GM19452 (cell line): Measurements from ENCODE around the gene POLR1G.
A peak's percentile ranks its signal among the peaks of the same experiment; 100 is the strongest.

Source experiments
- ATAC-seq: cut with Tn5 transposase; IDR thresholded peaks from one replicate; pipeline ENCODE4 v1.9.1; 2021; ENCODE audit not compliant: unreplicated experiment

POLR1G gene

GRCh38 chr19:45443462-45444317 lies 37.2 kb downstream of the POLR1G start:
- no peak for ATAC-seq

GRCh38 chr19:45444318-45445041 lies 38.0 kb downstream of the POLR1G start:
- peak; percentile 48 for ATAC-seq

GRCh38 chr19:45445139-45445538 lies 38.7 kb downstream of the POLR1G start:
- no peak for ATAC-seq

- ATAC-seq: no peak
These were observed 39.9 kb downstream of the POLR1G start for GRCh38 chr19:45446295-45446694.

GRCh38 chr19:45446944-45447343 lies 40.5 kb downstream of the POLR1G start:
- ATAC-seq: no peak

- no peak for ATAC-seq
These were observed 41.9 kb downstream of the POLR1G start for GRCh38 chr19:45448425-45448756.

GRCh38 chr19:45448887-45449299 lies 42.4 kb downstream of the POLR1G start:
- ATAC-seq: no peak

GRCh38 chr19:45450012-45450333 lies 43.5 kb downstream of the POLR1G start:
- ATAC-seq: no peak

GRCh38 chr19:45451131-45451849 lies 44.8 kb downstream of the POLR1G start:
- ATAC-seq: no peak

- no peak for ATAC-seq
These were observed 45.5 kb downstream of the POLR1G start for GRCh38 chr19:45451850-45452387.

- no peak for ATAC-seq
These were observed 49.5 kb downstream of the POLR1G start for GRCh38 chr19:45455707-45456499.

GRCh38 chr19:45456500-45456815 lies 50.0 kb downstream of the POLR1G start:
- ATAC-seq: no peak

GRCh38 chr19:45457776-45458175 lies 51.3 kb downstream of the POLR1G start:
- ATAC-seq: no peak
